Esophagus squamous epithelium (tissue), 5 donors: ENCODE data around the gene GCNT2. TPM values are rescaled to one million over a fixed set of nuclear protein-coding genes. Genes with fewer than 3 reads are reported as not detected.
"Not testable (repeated sequence)": the region's sequence is repeated elsewhere in the genome, so short reads cannot be mapped to it uniquely, and the experiment has no call there.

Experiments used
- DNase-seq: peaks from one replicate; lab custom pipeline; 2025; lab: John Stamatoyannopoulos, UW
- H3K27ac ChIP-seq, 4 donors: fragments of 200-600 bp; sonication (generic); one replicate each; pipeline ENCODE4 v1.5.1; 2016 to 2019; ENCODE audit warnings: mild to moderate bottlenecking in 1 of 4
- H3K27me3 ChIP-seq, 4 donors: fragments of 200-600 bp; sonication (generic); 1 replicate in 3 of 4; 2 replicates in 1 of 4; pipeline versions ENCODE4 v1.5.1 to v1.6.0; 2017 to 2021; ENCODE audit warnings: antibody characterized with exemption in 1 of 4
- H3K36me3 ChIP-seq, 3 donors: fragments of 200-600 bp; sonication (generic); one replicate each; pipeline ENCODE4 v1.5.1; 2016 to 2019
- H3K4me1 ChIP-seq, 3 donors: fragments of 200-600 bp; sonication (generic); one replicate each; pipeline ENCODE4 v1.5.1; 2017 to 2019
- H3K4me3 ChIP-seq, 4 donors: fragments of 200-600 bp; sonication (generic); 1 replicate in 3 of 4; 2 replicates in 1 of 4; pipeline ENCODE4 v1.5.1; 2016 to 2019; ENCODE audit warnings: mild to moderate bottlenecking in 2 of 4, moderate library complexity in 1 of 4
- H3K9me3 ChIP-seq, 3 donors: fragments of 200-600 bp; sonication (generic); one replicate each; pipeline ENCODE4 v1.5.1; 2016 to 2019
- CTCF ChIP-seq, 6 experiments: fragments of 450-650 bp in 4 of 6; fragments of 200-600 bp in 2 of 6; sonication (generic) in 2 of 6; IDR thresholded peaks; one replicate each; pipeline ENCODE4 v1.5.1; 2016 to 2019; ENCODE audit warnings: antibody characterized with exemption in 6 of 6, mild to moderate bottlenecking in 4 of 6, moderate library complexity in 4 of 6
- POLR2A ChIP-seq, 4 donors: fragments of 450-650 bp; IDR thresholded peaks; one replicate each; pipeline ENCODE4 v1.6.1; 2017; ENCODE audit warnings: antibody characterized with exemption in 4 of 4, mild to moderate bottlenecking in 4 of 4, moderate library complexity in 3 of 4
- WGBS, 2 donors: methylation state at CpG; one replicate each; pipeline ENCODE4 v1.1.5; 2018; 5-methylcytosine and 5-hydroxymethylcytosine counted together
- intact Hi-C: fragments of 100-400 bp; cut with DNase I; formaldehyde crosslinking; loops from one replicate; pipeline ENCODE4 v1.15.0; 2022
- total RNA-seq, 4 donors: library from RNA; depleted of rRNA; stranded (reverse); fragments of >200 nt; gene quantifications; one replicate each; pipeline ENCODE4 v1.1.0, GENCODE V29; 2016
- donor health status: DM: yes; HTN: yes; CAD: no.

GCNT2 gene
- total RNA-seq, 4 donors from 2014 or later = 6.9 to 17.2 (median 8.9) TPM

- intact Hi-C loops = no loop called here
- H3K36me3 ChIP-seq = no peaks in the 10 kb centered on the region
- no peaks in the 10 kb centered on the region for H3K27me3 ChIP-seq
- no peaks in the 10 kb centered on the region for H3K9me3 ChIP-seq
- H3K27ac ChIP-seq = no peak overlapping the region
- TF ChIP-seq POLR2A (IDR thresholded peaks at IDR 0.05) = no peak
- TF ChIP-seq CTCF (IDR thresholded peaks at IDR 0.05) = no peak
- no peak for DNase-seq
- no peak overlapping the region for H3K4me3 ChIP-seq
- WGBS, 2 donors = 85 to 95% methylated on average over 4 to 8 of the region's 8 CpGs
- H3K4me1 ChIP-seq = peaks cover 0 to 15% (median 0%) of the 10 kb centered on the region in 3 donors
Measured at GRCh38 chr6:10577112-10577511, 56.0 kb downstream of the GCNT2 start.

- Histone ChIP-seq H3K27me3 (no peaks in the 10 kb centered on the region), H3K27ac (no peak overlapping the region), H3K4me1 (peaks cover 0 to 27% (median 5%) of the 10 kb centered on the region in 3 donors), H3K36me3 (no peaks in the 10 kb centered on the region), H3K9me3 (no peaks in the 10 kb centered on the region), H3K4me3 (no peak overlapping the region)
- 78 to 97% methylated on average over 1 to 5 of the region's 5 CpGs for WGBS, 2 donors
- DNase-seq = no peak
- intact Hi-C loops = no loop called here
- TF ChIP-seq CTCF (IDR thresholded peaks at IDR 0.05) (no peak), POLR2A (IDR thresholded peaks at IDR 0.05) (no peak)
Measured at GRCh38 chr6:10578723-10579122, 57.6 kb downstream of the GCNT2 start.

- TF ChIP-seq CTCF (IDR thresholded peaks at IDR 0.05) (no peak), POLR2A (IDR thresholded peaks at IDR 0.05) (no peak)
- Histone ChIP-seq H3K27ac (no peak overlapping the region), H3K27me3 (no peaks in the 10 kb centered on the region), H3K36me3 (no peaks in the 10 kb centered on the region), H3K9me3 (no peaks in the 10 kb centered on the region), H3K4me3 (no peak overlapping the region), H3K4me1 (peaks cover 0 to 22% (median 5%) of the 10 kb centered on the region in 3 donors)
- intact Hi-C loops = no loop called here
- no peak for DNase-seq
- WGBS, 2 donors = 73 to 83% methylated on average over 4 of the region's 4 CpGs
Measured at GRCh38 chr6:10579803-10580202, 58.7 kb downstream of the GCNT2 start.

- H3K27ac ChIP-seq = no peak overlapping the region
- TF ChIP-seq POLR2A (IDR thresholded peaks at IDR 0.05) (no peak), CTCF (IDR thresholded peaks at IDR 0.05) (no peak)
- H3K4me3 ChIP-seq = no peak overlapping the region
- no peaks in the 10 kb centered on the region for H3K9me3 ChIP-seq
- no peaks in the 10 kb centered on the region for H3K27me3 ChIP-seq
- no peaks in the 10 kb centered on the region for H3K36me3 ChIP-seq
- DNase-seq = no peak
- intact Hi-C loops = no loop called here
- WGBS, 2 donors = 77 to 82% methylated on average over 7 of the region's 7 CpGs
- H3K4me1 ChIP-seq = peaks cover 0 to 19% (median 5%) of the 10 kb centered on the region in 3 donors
Measured at GRCh38 chr6:10580570-10580969, 59.4 kb downstream of the GCNT2 start.

GRCh38 chr6:10581402-10581801, 60.3 kb downstream of the GCNT2 start:
- H3K27ac ChIP-seq, intact Hi-C loops, DNase-seq, H3K27me3 ChIP-seq, H3K9me3 ChIP-seq, H3K4me3 ChIP-seq, H3K36me3 ChIP-seq: not testable (repeated sequence)
- H3K4me1 ChIP-seq = peaks cover 0 to 25% (median 5%) of the 10 kb centered on the region in 3 donors
- WGBS, 2 donors = 44 to 58% methylated on average over 4 of the region's 4 CpGs
